H9 (cell line): ENCODE results near the gene DHRS2. TPM values are rescaled to one million over a fixed set of nuclear protein-coding genes. Genes with fewer than 3 reads are reported as not detected.

Experiments used
- DNase-seq: peaks from one replicate; pipeline ENCODE4 v3.0.0-alpha.2; 2017
- H2AFZ ChIP-seq: one replicate; pipeline ENCODE4 v1.6.1; 2013; ENCODE audit warnings: mild to moderate bottlenecking, low read length, control low read depth, moderate library complexity
- H2AK5ac ChIP-seq: 2 replicates; pipeline ENCODE4 v1.6.1; 2013; ENCODE audit warnings: low read length, control low read depth, mixed read lengths; ENCODE audit not compliant: insufficient read length
- H2BK120ac ChIP-seq: one replicate; pipeline ENCODE4 v1.6.1; 2013; ENCODE audit warnings: low read depth, mild to moderate bottlenecking, low read length, control low read depth, inconsistent platforms; ENCODE audit not compliant: poor library complexity, severe bottlenecking
- H2BK12ac ChIP-seq: 2 replicates; pipeline ENCODE4 v1.6.1; 2013; ENCODE audit warnings: low read length, control low read depth, mixed read lengths, low read depth; ENCODE audit not compliant: insufficient read length
- H2BK15ac ChIP-seq: 2 replicates; pipeline ENCODE4 v1.6.1; 2013; ENCODE audit warnings: low read depth, low read length, control low read depth
- H2BK20ac ChIP-seq: one replicate; pipeline ENCODE4 v1.6.1; 2013; ENCODE audit warnings: low read depth, mild to moderate bottlenecking, low read length, control low read depth, inconsistent platforms; ENCODE audit not compliant: poor library complexity, severe bottlenecking
- H2BK5ac ChIP-seq: 2 replicates; pipeline ENCODE4 v1.6.1; 2013; ENCODE audit warnings: low read length, control low read depth, mixed read lengths; ENCODE audit not compliant: insufficient read length
- H3K14ac ChIP-seq: 2 replicates; pipeline ENCODE4 v1.6.1; 2013; ENCODE audit warnings: low read length, control low read depth; ENCODE audit not compliant: insufficient read depth
- H3K18ac ChIP-seq: 2 replicates; pipeline ENCODE4 v1.6.1; 2013; ENCODE audit warnings: low read depth, mild to moderate bottlenecking, mixed read lengths, low read length, control low read depth; ENCODE audit not compliant: insufficient read length
- H3K23ac ChIP-seq: 2 replicates; pipeline ENCODE4 v1.6.1; 2013; ENCODE audit warnings: low read length, control low read depth, mixed read lengths, low read depth; ENCODE audit not compliant: insufficient read length
- H3K23me2 ChIP-seq: 2 replicates; pipeline ENCODE4 v1.6.1; 2013; ENCODE audit warnings: low read depth, mild to moderate bottlenecking, mixed read lengths, low read length, control low read depth; ENCODE audit not compliant: insufficient read length, poor library complexity, severe bottlenecking
- H3K27ac ChIP-seq: 2 replicates; pipeline ENCODE4 v1.5.1; 2013; ENCODE audit warnings: low read length, control low read depth, mixed read lengths, low read depth; ENCODE audit not compliant: insufficient read length
- H3K27me3 ChIP-seq: 2 replicates; pipeline ENCODE4 v1.6.1; 2013; ENCODE audit warnings: low read length, control low read depth, inconsistent platforms; ENCODE audit not compliant: insufficient read depth
- H3K4ac ChIP-seq: 2 replicates; pipeline ENCODE4 v1.6.1; 2013; ENCODE audit warnings: low read depth, mild to moderate bottlenecking, control low read depth, inconsistent platforms, low read length, moderate library complexity
- H3K4me1 ChIP-seq: 2 replicates; pipeline ENCODE4 v1.6.1; 2013; ENCODE audit warnings: low read length, control low read depth, inconsistent platforms; ENCODE audit not compliant: insufficient read depth
- H3K4me2 ChIP-seq: 2 replicates; pipeline ENCODE4 v1.6.1; 2013; ENCODE audit warnings: low read length, control low read depth, mixed read lengths; ENCODE audit not compliant: insufficient read length, insufficient read depth
- H3K56ac ChIP-seq: 2 replicates; pipeline ENCODE4 v1.6.1; 2013; ENCODE audit warnings: low read depth, mild to moderate bottlenecking, mixed read lengths, low read length, control low read depth; ENCODE audit not compliant: insufficient read length
- H3K79me1 ChIP-seq: 2 replicates; pipeline ENCODE4 v1.6.1; 2013; ENCODE audit warnings: low read depth, mild to moderate bottlenecking, moderate library complexity, low read length, control low read depth, inconsistent platforms; ENCODE audit not compliant: insufficient read depth, poor library complexity, severe bottlenecking
- H3K79me2 ChIP-seq: 2 replicates; pipeline ENCODE4 v1.6.1; 2013; ENCODE audit warnings: low read length, control low read depth, inconsistent platforms; ENCODE audit not compliant: insufficient read depth
- H3K9ac ChIP-seq: 2 replicates; pipeline ENCODE4 v1.6.1; 2013; ENCODE audit warnings: low read length, control low read depth, mixed read lengths; ENCODE audit not compliant: insufficient read length; ENCODE audit errors: extremely low read depth
- H3K9me3 ChIP-seq: one replicate; pipeline ENCODE4 v1.6.1; 2013; ENCODE audit warnings: low read depth, low read length, inconsistent platforms; ENCODE audit not compliant: control insufficient read depth
- H3T11ph ChIP-seq: one replicate; pipeline ENCODE4 v1.6.1; 2013; ENCODE audit warnings: mild to moderate bottlenecking, low read length, control low read depth, inconsistent platforms
- H4K20me1 ChIP-seq: one replicate; pipeline ENCODE4 v1.6.1; 2013; ENCODE audit not compliant: control insufficient read depth, insufficient read length, insufficient read depth
- H4K5ac ChIP-seq: 2 replicates; pipeline ENCODE4 v1.6.1; 2013; ENCODE audit warnings: low read depth, mild to moderate bottlenecking, mixed read lengths, low read length, control low read depth; ENCODE audit not compliant: insufficient read length
- H4K8ac ChIP-seq: replicated peaks from 2 replicates; pipeline ENCODE4 v1.6.1; 2013; ENCODE audit warnings: low read length, control low read depth, mixed read lengths, low read depth; ENCODE audit not compliant: insufficient read length
- H4K91ac ChIP-seq: 2 replicates; pipeline ENCODE4 v1.6.1; 2013; ENCODE audit warnings: low read depth, mild to moderate bottlenecking, moderate library complexity, mixed read lengths, low read length, control low read depth; ENCODE audit not compliant: insufficient read length
- H3K27ac Mint-ChIP-seq, 3 experiments: 2 replicates in 2 of 3; 3 replicates in 1 of 3; pipeline ENCODE4 v1.8.0; 2020 to 2021; ENCODE audit warnings: mixed read lengths in 3 of 3, mild to moderate bottlenecking in 1 of 3, moderate library complexity in 1 of 3
- H3K27me3 Mint-ChIP-seq: 2 replicates; pipeline ENCODE4 v1.8.0; 2021; ENCODE audit warnings: low read depth, mild to moderate bottlenecking, moderate library complexity, mixed read lengths
- H3K36me3 Mint-ChIP-seq, 3 experiments: 2 replicates in 2 of 3; 3 replicates in 1 of 3; pipeline ENCODE4 v1.8.0; 2020 to 2021; ENCODE audit warnings: low read depth in 3 of 3, mixed read lengths in 3 of 3; ENCODE audit not compliant: insufficient read depth in 1 of 3
- H3K4me1 Mint-ChIP-seq, 2 experiments: 2 replicates each; pipeline ENCODE4 v1.8.0; 2020; ENCODE audit warnings: mixed read lengths in 2 of 2
- H3K4me3 Mint-ChIP-seq, 2 experiments: 2 replicates in 1 of 2; 3 replicates in 1 of 2; pipeline ENCODE4 v1.8.0; 2020 to 2021; ENCODE audit warnings: mild to moderate bottlenecking in 2 of 2, mixed read lengths in 2 of 2, moderate library complexity in 1 of 2
- H3K9me3 Mint-ChIP-seq, 2 experiments: 2 replicates in 1 of 2; 3 replicates in 1 of 2; pipeline ENCODE4 v1.8.0; 2020; ENCODE audit warnings: mild to moderate bottlenecking in 2 of 2, mixed read lengths in 2 of 2, moderate library complexity in 1 of 2
- CTCF ChIP-seq: fragments of 200-600 bp; sonication (generic); conservative IDR thresholded peaks from 3 replicates; pipeline ENCODE4 v1.8.0; 2021; ENCODE audit warnings: antibody characterized with exemption, mild to moderate bottlenecking
- WGBS: extraction: QIAGEN DNeasy Blood & Tissue Kit; methylation state at CpG from one replicate; pipeline ENCODE4 v1.1.7; 2013; ENCODE audit warnings: missing lambda C conversion rate, low lambda C conversion rate, mixed read lengths; ENCODE audit not compliant: insufficient read length; ENCODE audit errors: extremely low coverage; 5-methylcytosine and 5-hydroxymethylcytosine counted together
- total RNA-seq: library from RNA; stranded (reverse); gene quantifications from 2 replicates; pipeline ENCODE4 v1.2.1, GENCODE V29; 2021

DHRS2 gene
- total RNA-seq, 1 experiment from 2014 or later = 0.66 TPM

DNA sequence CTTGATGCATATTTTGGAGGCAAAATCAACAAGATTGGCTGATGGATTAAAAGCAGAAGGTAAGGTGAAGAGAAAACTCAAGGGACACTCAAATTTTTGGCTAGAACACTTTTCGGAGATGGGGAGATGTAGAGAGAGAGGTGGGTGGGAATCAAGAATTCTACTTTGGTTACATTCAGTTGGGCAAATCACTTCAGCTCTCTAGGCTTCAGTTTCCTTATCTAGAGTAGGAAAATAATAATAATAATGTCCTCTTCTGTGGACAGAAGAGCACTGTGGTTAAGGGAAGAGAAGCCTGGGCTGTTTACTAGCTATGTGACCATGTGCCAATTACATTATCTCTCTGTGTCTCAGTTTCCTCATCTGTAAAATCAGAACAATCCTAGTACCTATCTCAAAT lies 23.4 kb upstream of the DHRS2 start:
- Histone ChIP-seq H2BK15ac (no peak overlapping the region), H3K4me1 (no peaks in the 10 kb centered on the region), H3K27ac (no peak overlapping the region), H2AFZ (no peak overlapping the region), H3K9ac (no peak overlapping the region), H3K4ac (no peak overlapping the region), H3K79me1 (no peaks in the 10 kb centered on the region), H3K23me2 (no peaks in the 10 kb centered on the region), H2BK120ac (no peak overlapping the region), H2AK5ac (no peak overlapping the region), H3K23ac (no peak overlapping the region), H4K8ac (no peak overlapping the region), H4K20me1 (no peaks in the 10 kb centered on the region), H3K27me3 (no peaks in the 10 kb centered on the region), H3K9me3 (no peaks in the 10 kb centered on the region), H3K79me2 (no peaks in the 10 kb centered on the region), H2BK20ac (no peak overlapping the region), H4K91ac (no peak overlapping the region), H2BK5ac (no peak overlapping the region), H2BK12ac (no peak overlapping the region), H3K14ac (no peak overlapping the region), H3K18ac (no peak overlapping the region), H4K5ac (no peak overlapping the region), H3K56ac (no peak overlapping the region), H3K4me2 (no peak overlapping the region), H3T11ph (no peak overlapping the region)
- H3K27me3 Mint-ChIP-seq = peaks cover 2% of the 10 kb centered on the region
- no peak for DNase-seq
- H3K27ac Mint-ChIP-seq = no peak overlapping the region
- peaks cover 2 to 25% of the 10 kb centered on the region in 2 experiments; a peak in 4 of 5 replicates for H3K9me3 Mint-ChIP-seq
- H3K4me1 Mint-ChIP-seq = no peaks in the 10 kb centered on the region
- H3K4me3 Mint-ChIP-seq = no peak overlapping the region
- no peak for TF ChIP-seq CTCF
- no CpG with 5 or more reads among the region's 1 CpG for WGBS
- H3K36me3 Mint-ChIP-seq = no peaks in the 10 kb centered on the region; a peak in 1 of 7 replicates
